ENCODE data around the gene ARHGAP21. TPM values are rescaled to one million over a fixed set of nuclear protein-coding genes. Genes with fewer than 3 reads are reported as not detected.

ARHGAP21 gene
- total RNA-seq, 1 donor from 2014 or later = 88.0 TPM

DNA sequence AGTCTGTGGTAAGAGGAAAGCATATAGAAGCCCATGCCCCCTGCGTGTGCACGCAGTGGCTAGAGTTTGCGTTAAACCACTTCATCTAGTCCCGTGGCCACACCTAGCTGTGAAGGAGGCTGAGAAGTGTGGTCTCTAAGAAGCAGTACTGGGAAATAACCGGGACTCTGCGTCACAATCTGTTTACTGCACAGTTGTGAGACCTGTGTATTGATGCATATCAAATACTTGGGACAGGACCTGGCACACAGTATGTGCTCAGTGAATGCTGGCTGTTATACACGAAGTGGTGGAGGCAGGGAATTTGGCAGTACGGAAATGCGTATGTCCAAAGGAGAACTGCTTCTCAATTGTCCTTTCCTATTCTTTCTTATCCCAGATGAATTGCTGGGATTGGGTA lies 149.5 kb downstream of the ARHGAP21 start:
- H3K27me3 Mint-ChIP-seq = peaks cover 3% of the 10 kb centered on the region
- H3K4me1 Mint-ChIP-seq (ENCODE audit: low read depth) = peaks cover 12% of the 10 kb centered on the region
- TF ChIP-seq CTCF (IDR thresholded peaks at IDR 0.05; ENCODE audit: unreplicated experiment) = no peak
- no peaks in the 10 kb centered on the region for H3K36me3 Mint-ChIP-seq (ENCODE audit: insufficient read depth)
- H3K9me3 Mint-ChIP-seq (ENCODE audit: low read depth) = no peaks in the 10 kb centered on the region
- H3K27ac Mint-ChIP-seq = no peak overlapping the region
- no peak for DNase-seq (ENCODE audit: low spot score, unreplicated experiment)
- no peak overlapping the region for H3K4me3 Mint-ChIP-seq (ENCODE audit: low read depth)

DNA sequence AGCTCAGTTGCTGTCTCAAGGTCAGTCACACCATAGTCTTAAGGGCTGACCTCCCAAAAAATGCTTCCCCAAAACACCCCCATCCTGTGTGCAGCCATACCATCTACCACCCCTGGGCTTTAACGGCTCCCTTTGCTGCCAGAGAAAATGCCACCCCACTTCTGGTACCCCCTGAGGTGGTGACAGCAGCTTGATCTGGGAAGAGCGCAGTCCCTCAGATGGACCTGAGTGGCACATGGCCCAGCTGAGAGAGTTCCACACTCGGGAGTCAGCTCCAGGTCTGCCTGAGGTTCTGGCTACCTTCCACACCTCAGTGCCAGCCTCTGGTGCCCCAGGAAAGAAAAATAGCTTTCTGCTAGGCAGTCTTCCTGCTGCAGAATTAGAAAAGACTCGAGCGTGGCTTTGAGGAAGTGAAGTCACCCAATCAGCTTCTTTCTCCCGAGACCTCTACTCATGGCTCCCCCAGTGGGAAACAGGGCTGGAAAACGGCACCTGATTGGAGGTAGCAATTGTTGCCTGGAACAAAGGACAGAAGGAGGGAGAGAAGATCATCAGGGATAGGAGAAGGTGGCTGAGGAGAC lies 151.7 kb downstream of the ARHGAP21 start:
- H3K27ac Mint-ChIP-seq = no peak overlapping the region
- no peak overlapping the region for H3K4me3 Mint-ChIP-seq (ENCODE audit: low read depth)
- no peak for DNase-seq (ENCODE audit: low spot score, unreplicated experiment)
- no peak for TF ChIP-seq CTCF (IDR thresholded peaks at IDR 0.05; ENCODE audit: unreplicated experiment)
- H3K4me1 Mint-ChIP-seq (ENCODE audit: low read depth) = peaks cover 12% of the 10 kb centered on the region
- no peaks in the 10 kb centered on the region for H3K9me3 Mint-ChIP-seq (ENCODE audit: low read depth)
- no peaks in the 10 kb centered on the region for H3K36me3 Mint-ChIP-seq (ENCODE audit: insufficient read depth)
- H3K27me3 Mint-ChIP-seq = peaks cover 3% of the 10 kb centered on the region

GRCh38 chr10:24570658-24571426 lies 152.8 kb downstream of the ARHGAP21 start:
- H3K4me3 Mint-ChIP-seq (ENCODE audit: low read depth) = no peak overlapping the region
- no peaks in the 10 kb centered on the region for H3K9me3 Mint-ChIP-seq (ENCODE audit: low read depth)
- no peaks in the 10 kb centered on the region for H3K36me3 Mint-ChIP-seq (ENCODE audit: insufficient read depth)
- no peak for TF ChIP-seq CTCF (IDR thresholded peaks at IDR 0.05; ENCODE audit: unreplicated experiment)
- peaks cover 10% of the 10 kb centered on the region for H3K4me1 Mint-ChIP-seq (ENCODE audit: low read depth)
- H3K27ac Mint-ChIP-seq = peak overlapping the region; percentile 69
- DNase-seq (ENCODE audit: low spot score, unreplicated experiment) = no peak
- peaks cover 3% of the 10 kb centered on the region for H3K27me3 Mint-ChIP-seq

GRCh38 chr10:24569828-24570657 lies 153.6 kb downstream of the ARHGAP21 start:
- TF ChIP-seq CTCF (IDR thresholded peaks at IDR 0.05; ENCODE audit: unreplicated experiment) = no peak
- no peak for DNase-seq (ENCODE audit: low spot score, unreplicated experiment)
- no peaks in the 10 kb centered on the region for H3K36me3 Mint-ChIP-seq (ENCODE audit: insufficient read depth)
- peaks cover 3% of the 10 kb centered on the region for H3K27me3 Mint-ChIP-seq
- no peaks in the 10 kb centered on the region for H3K9me3 Mint-ChIP-seq (ENCODE audit: low read depth)
- H3K4me3 Mint-ChIP-seq (ENCODE audit: low read depth) = no peak overlapping the region
- peaks cover 5% of the 10 kb centered on the region for H3K4me1 Mint-ChIP-seq (ENCODE audit: low read depth)
- H3K27ac Mint-ChIP-seq = no peak overlapping the region

DNA sequence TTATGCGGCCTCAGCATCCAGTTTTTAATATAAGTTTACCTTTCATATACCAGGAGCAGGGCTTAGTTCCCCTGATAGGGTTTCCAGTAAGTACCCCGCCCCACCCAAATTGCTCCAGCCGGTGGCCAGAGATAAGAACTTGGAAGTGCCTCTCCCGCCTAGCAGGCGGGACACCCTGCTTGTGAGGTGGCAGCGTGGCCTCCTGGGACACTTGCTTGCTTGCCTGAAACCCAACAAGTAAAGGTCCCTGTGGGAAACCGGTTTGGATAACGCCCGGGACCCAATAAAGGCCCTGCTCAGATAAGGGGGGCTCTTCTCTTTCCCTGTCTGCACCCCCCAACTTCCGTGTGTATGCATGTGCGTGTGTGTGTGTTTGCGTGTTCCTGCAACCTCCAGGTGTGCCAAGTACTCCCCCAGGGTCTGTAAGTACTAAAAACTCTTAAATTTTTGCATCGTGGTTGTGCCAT lies 154.3 kb downstream of the ARHGAP21 start:
- peaks cover 3% of the 10 kb centered on the region for H3K27me3 Mint-ChIP-seq
- H3K4me1 Mint-ChIP-seq (ENCODE audit: low read depth) = peaks cover under 1% of the 10 kb centered on the region
- TF ChIP-seq CTCF (IDR thresholded peaks at IDR 0.05; ENCODE audit: unreplicated experiment) = no peak
- H3K4me3 Mint-ChIP-seq (ENCODE audit: low read depth) = no peak overlapping the region
- no peaks in the 10 kb centered on the region for H3K9me3 Mint-ChIP-seq (ENCODE audit: low read depth)
- no peaks in the 10 kb centered on the region for H3K36me3 Mint-ChIP-seq (ENCODE audit: insufficient read depth)
- no peak overlapping the region for H3K27ac Mint-ChIP-seq
- DNase-seq (ENCODE audit: low spot score, unreplicated experiment) = no peak
